ENCODE results near the gene KLHL20.

- no peak for TF ChIP-seq POLR2AphosphoS5 (IDR thresholded peaks at IDR 0.05; ENCODE audit: low read depth, low read length)
- no peak for TF ChIP-seq SIN3A (IDR thresholded peaks at IDR 0.05; ENCODE audit: borderline replicate concordance, insufficient read depth, low read length)
- no peak for TF ChIP-seq TAF1 (IDR thresholded peaks at IDR 0.05; ENCODE audit: borderline replicate concordance, insufficient read depth, low read length)
- no peak for TF ChIP-seq REST (IDR thresholded peaks at IDR 0.05; ENCODE audit: insufficient read depth in 1 of 2, low read depth in 2 of 2, low read length in 2 of 2)
- TF ChIP-seq FOXP2 (optimal IDR thresholded peaks at IDR 0.05; ENCODE audit: borderline replicate concordance, extremely low read depth, extremely low read length, insufficient read depth): no peak
These were observed 39.0 kb downstream of the KLHL20 start for GRCh38 chr1:173753830-173754229.

Data from PFSK-1 (cell line).